Mucosa of descending colon (tissue), 3 donors: ENCODE results near the gene CRMP1. TPM values are rescaled to one million over a fixed set of nuclear protein-coding genes. Genes with fewer than 3 reads are reported as not detected.

ENCODE experiments used
- ATAC-seq: fragments of 200-7000 bp; cut with Tn5 transposase; one replicate; pipeline ENCODE4 v1.9.1; 2020; ENCODE audit warnings: mild to moderate bottlenecking, moderate library complexity
- DNase-seq, 3 donors: peaks; one replicate each; pipeline ENCODE4 v3.0.0-alpha.2; 2020
- H3K36me3 ChIP-seq: fragments of 200-600 bp; one replicate; pipeline ENCODE4 v1.8.0; 2021; ENCODE audit warnings: low read depth, mild to moderate bottlenecking
- H3K4me1 ChIP-seq: fragments of 200-600 bp; one replicate; pipeline ENCODE4 v1.8.0; 2021; ENCODE audit warnings: low read depth, mild to moderate bottlenecking
- H3K4me3 ChIP-seq: fragments of 200-600 bp; one replicate; pipeline ENCODE4 v1.8.0; 2021; ENCODE audit warnings: mild to moderate bottlenecking
- H3K9me3 ChIP-seq: fragments of 200-600 bp; one replicate; pipeline ENCODE4 v1.8.0; 2021; ENCODE audit warnings: mild to moderate bottlenecking
- CTCF ChIP-seq: fragments of 200-600 bp; IDR thresholded peaks from one replicate; pipeline ENCODE4 v1.8.0; 2022; ENCODE audit warnings: antibody characterized with exemption, mild to moderate bottlenecking
- intact Hi-C, 2 donors: fragments of 100-400 bp; cut with DNase I in 1 of 2; cut with micrococcal nuclease in 1 of 2; formaldehyde crosslinking; loops; one replicate each; pipeline versions ENCODE4 v1.11.0 to v1.11.1; 2022; cut with DNase I, micrococcal nuclease
- total RNA-seq, 3 donors: library from RNA; stranded (reverse); fragmentation: NEBNext Ultra II Directional in 2 of 3; extraction: Animal tissue kit (Norgen Biotek cat#: 25700) in 2 of 3; gene quantifications; one replicate each; pipeline versions ENCODE4 v1.2.1 to v1.2.4, GENCODE V29; 2021 to 2023
- donor health status: DM: no; HTN: no; CAD: no; lungs with moderate emphysema.
- donor health status: DM: no; HTN: no; CAD: no.
- donor health status: DM: no; HTN: yes; CAD: no.

Gene CRMP1
- total RNA-seq, 3 donors from 2014 or later, result 0.58 to 4.4 (median 1.0) TPM

- Histone ChIP-seq H3K36me3 (no peaks in the 10 kb centered on the region), H3K4me3 (no peak overlapping the region), H3K4me1 (no peaks in the 10 kb centered on the region), H3K9me3 (no peaks in the 10 kb centered on the region)
- DNase-seq (no peak), ATAC-seq (no peak)
- intact Hi-C loops, result no loop called here
- TF ChIP-seq CTCF, result no peak
Measured at GRCh38 chr4:5785806-5786680, 106.8 kb downstream of the CRMP1 start.

GRCh38 chr4:5784960-5785611, 107.8 kb downstream of the CRMP1 start:
- TF ChIP-seq CTCF, result no peak
- no peaks in the 10 kb centered on the region for H3K4me1 ChIP-seq
- no peak overlapping the region for H3K4me3 ChIP-seq
- DNase-seq, result no peak
- H3K36me3 ChIP-seq, result no peaks in the 10 kb centered on the region
- intact Hi-C loops, result no loop called here
- H3K9me3 ChIP-seq, result no peaks in the 10 kb centered on the region
- no peak for ATAC-seq

- no peaks in the 10 kb centered on the region for H3K9me3 ChIP-seq
- no peaks in the 10 kb centered on the region for H3K4me1 ChIP-seq
- no peak overlapping the region for H3K4me3 ChIP-seq
- no peak for TF ChIP-seq CTCF
- intact Hi-C loops, result no loop called here
- DNase-seq, result no peak
- no peaks in the 10 kb centered on the region for H3K36me3 ChIP-seq
- ATAC-seq, result no peak
Measured at GRCh38 chr4:5784021-5784420, 108.9 kb downstream of the CRMP1 start.

- no peaks in the 10 kb centered on the region for H3K36me3 ChIP-seq
- DNase-seq (no peak), ATAC-seq (no peak)
Measured at GRCh38 chr4:5783486-5783885, 109.4 kb downstream of the CRMP1 start.

GRCh38 chr4:5782829-5783476, 109.9 kb downstream of the CRMP1 start:
- Histone ChIP-seq H3K36me3 (no peaks in the 10 kb centered on the region), H3K4me3 (no peak overlapping the region), H3K9me3 (no peaks in the 10 kb centered on the region), H3K4me1 (no peaks in the 10 kb centered on the region)
- intact Hi-C loops, result no loop called here
- no peak for TF ChIP-seq CTCF
- no peak for ATAC-seq
- no peak for DNase-seq

More at GRCh38 chr4:5783486-5783885, 109.4 kb downstream of the CRMP1 start:
- Histone ChIP-seq H3K4me1 (no peaks in the 10 kb centered on the region), H3K4me3 (no peak overlapping the region), H3K9me3 (no peaks in the 10 kb centered on the region)
- intact Hi-C loops, result no loop called here
- TF ChIP-seq CTCF, result no peak
